Bronchial epithelial cell (primary cell): ENCODE measurements around the gene ADGRV1. TPM values are rescaled to one million over a fixed set of nuclear protein-coding genes. Genes with fewer than 3 reads are reported as not detected.
"Not testable (repeated sequence)": the region's sequence is repeated elsewhere in the genome, so short reads cannot be mapped to it uniquely, and the experiment has no call there.

Experiments used
- DNase-seq: peaks from one replicate; pipeline ENCODE4 v3.0.0-alpha.2; 2010; ENCODE audit warnings: low read depth
- FAIRE-seq: peaks from 2 replicates; lab custom pipeline; 2011; peaks lifted over from hg19 to GRCh38; lab: Jason Lieb, UNC
- H3K27me3 ChIP-seq: 2 replicates; pipeline ENCODE4 v1.5.1; 2011; ENCODE audit warnings: low read length; ENCODE audit not compliant: control insufficient read depth, insufficient read depth
- H3K36me3 ChIP-seq: 2 replicates; pipeline ENCODE4 v1.5.1; 2011; ENCODE audit warnings: low read length; ENCODE audit not compliant: control insufficient read depth, insufficient read depth
- H3K4me3 ChIP-seq: 2 replicates; pipeline ENCODE4 v1.5.1; 2011; ENCODE audit warnings: mild to moderate bottlenecking, low read depth, low read length, control low read depth
- total RNA-seq: library from RNA; depleted of rRNA; stranded (reverse); fragments of >200 nt; gene quantifications from 2 replicates; pipeline ENCODE4 v1.2.1, GENCODE V29; 2014
- TF ChIP-seq, protein P1 (sequence below): IDR thresholded peaks from 2 replicates; pipeline ENCODE4 v1.5.1; 2011; ENCODE audit warnings: mild to moderate bottlenecking, moderate library complexity, low read length, control low read depth, inconsistent platforms; ENCODE audit not compliant: insufficient read depth, severe bottlenecking

ADGRV1 gene
- total RNA-seq, 1 donor from 2014 or later: 1.6 TPM

DNA sequence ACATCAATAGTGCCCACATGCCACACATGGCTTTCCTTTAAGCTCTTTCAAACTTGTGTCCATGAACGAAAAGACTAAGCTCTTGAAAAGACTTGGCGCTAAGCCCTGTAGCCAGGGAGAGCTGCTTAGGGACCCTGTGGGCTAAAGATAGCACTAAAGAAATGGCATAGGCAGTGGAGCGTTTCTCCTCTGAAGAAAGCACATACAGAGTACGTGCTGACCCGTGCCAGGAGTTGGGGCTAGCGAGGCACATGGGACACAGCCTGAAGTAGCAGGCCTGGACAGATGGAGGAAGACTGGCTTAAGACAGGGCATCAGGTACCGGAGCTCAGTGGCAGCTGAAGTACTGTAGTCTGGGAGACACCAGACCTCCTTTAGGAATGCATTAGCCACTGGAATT is 39.7 kb downstream of the ADGRV1 start:
- FAIRE-seq (no peak), DNase-seq (no peak)
- Histone ChIP-seq H3K4me3 (no peak overlapping the region), H3K36me3 (no peaks in the 10 kb centered on the region), H3K27me3 (no peaks in the 10 kb centered on the region)
- TF ChIP-seq, protein P1, sequence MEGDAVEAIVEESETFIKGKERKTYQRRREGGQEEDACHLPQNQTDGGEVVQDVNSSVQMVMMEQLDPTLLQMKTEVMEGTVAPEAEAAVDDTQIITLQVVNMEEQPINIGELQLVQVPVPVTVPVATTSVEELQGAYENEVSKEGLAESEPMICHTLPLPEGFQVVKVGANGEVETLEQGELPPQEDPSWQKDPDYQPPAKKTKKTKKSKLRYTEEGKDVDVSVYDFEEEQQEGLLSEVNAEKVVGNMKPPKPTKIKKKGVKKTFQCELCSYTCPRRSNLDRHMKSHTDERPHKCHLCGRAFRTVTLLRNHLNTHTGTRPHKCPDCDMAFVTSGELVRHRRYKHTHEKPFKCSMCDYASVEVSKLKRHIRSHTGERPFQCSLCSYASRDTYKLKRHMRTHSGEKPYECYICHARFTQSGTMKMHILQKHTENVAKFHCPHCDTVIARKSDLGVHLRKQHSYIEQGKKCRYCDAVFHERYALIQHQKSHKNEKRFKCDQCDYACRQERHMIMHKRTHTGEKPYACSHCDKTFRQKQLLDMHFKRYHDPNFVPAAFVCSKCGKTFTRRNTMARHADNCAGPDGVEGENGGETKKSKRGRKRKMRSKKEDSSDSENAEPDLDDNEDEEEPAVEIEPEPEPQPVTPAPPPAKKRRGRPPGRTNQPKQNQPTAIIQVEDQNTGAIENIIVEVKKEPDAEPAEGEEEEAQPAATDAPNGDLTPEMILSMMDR: no peak

DNA sequence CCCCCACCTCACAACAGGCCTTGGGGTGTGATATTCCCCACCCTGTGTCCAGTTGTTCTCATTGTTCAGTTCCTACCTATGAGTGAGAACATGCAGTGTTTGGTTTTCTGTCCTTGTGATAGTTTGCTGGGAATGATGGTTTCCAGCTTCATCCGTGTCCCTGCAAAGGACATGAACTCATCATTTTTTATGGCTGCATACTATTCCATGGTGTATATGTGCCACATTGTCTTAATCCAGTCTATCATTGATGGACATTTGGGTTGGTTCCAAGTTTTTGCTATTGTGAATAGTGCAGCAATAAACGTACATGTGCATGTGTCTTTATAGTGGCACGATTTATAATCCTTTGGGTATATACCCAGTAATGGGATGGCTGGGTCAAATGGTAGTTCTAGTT is 41.7 kb downstream of the ADGRV1 start:
- not testable (repeated sequence) for FAIRE-seq, DNase-seq, H3K4me3 ChIP-seq, H3K36me3 ChIP-seq, H3K27me3 ChIP-seq

- Histone ChIP-seq H3K27me3 (no peaks in the 10 kb centered on the region), H3K4me3 (no peak overlapping the region), H3K36me3 (no peaks in the 10 kb centered on the region)
- TF ChIP-seq, protein P1: no peak
- FAIRE-seq: no peak
- DNase-seq: no peak
These were observed 42.9 kb downstream of the ADGRV1 start for GRCh38 chr5:90601468-90601867.

- Histone ChIP-seq H3K4me3 (no peak overlapping the region), H3K27me3 (no peaks in the 10 kb centered on the region), H3K36me3 (no peaks in the 10 kb centered on the region)
- DNase-seq (no peak), FAIRE-seq (no peak)
- TF ChIP-seq, protein P1: no peak
These were observed 44.1 kb downstream of the ADGRV1 start for GRCh38 chr5:90602681-90603080.

DNA sequence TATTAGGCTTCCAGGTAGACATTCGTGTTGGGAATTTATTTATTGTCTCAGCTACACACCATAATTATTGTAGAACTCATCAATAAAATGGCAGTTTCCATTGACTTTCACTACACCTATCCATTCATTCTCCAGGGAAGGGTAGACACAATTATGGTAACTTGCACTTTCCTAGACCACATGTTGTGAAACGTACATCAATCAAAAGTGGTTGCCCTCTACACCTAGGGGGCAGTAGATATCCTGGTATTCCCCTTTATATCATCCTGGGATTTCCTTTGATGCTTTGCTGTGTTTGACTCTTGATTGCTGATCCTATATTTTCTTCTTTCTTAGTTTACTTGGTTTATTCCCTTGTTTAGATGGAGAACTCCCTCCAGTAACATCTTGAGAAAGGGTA is 47.9 kb downstream of the ADGRV1 start:
- FAIRE-seq: no peak
- no peak overlapping the region for H3K4me3 ChIP-seq
- TF ChIP-seq, protein P1: peak; percentile 59
- no peaks in the 10 kb centered on the region for H3K36me3 ChIP-seq
- peak; percentile 36 for DNase-seq
- H3K27me3 ChIP-seq: no peaks in the 10 kb centered on the region

DNA sequence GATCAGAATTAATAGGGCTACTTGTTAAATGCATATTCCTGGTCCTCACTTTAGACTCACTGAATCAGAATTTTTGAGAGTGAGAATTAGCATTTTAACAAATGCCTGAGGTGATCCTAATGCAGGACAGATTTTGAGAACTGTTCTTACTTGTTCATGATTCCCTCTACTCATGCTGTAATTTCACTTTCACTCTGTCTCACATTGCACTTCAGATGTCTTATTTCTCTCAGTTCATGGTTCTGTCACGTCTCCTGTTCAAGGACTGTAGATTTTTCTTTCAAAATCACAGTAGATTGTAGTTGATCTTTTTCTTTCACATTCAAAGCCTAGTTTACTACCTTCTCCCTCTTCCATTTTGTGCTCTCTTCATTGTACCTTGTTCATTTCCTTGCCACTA is 54.3 kb downstream of the ADGRV1 start:
- TF ChIP-seq, protein P1: no peak
- FAIRE-seq (no peak), DNase-seq (no peak)
- Histone ChIP-seq H3K4me3 (no peak overlapping the region), H3K36me3 (no peaks in the 10 kb centered on the region), H3K27me3 (no peaks in the 10 kb centered on the region)
